ENCODE measurements around the gene PRKAR1B.

DNA sequence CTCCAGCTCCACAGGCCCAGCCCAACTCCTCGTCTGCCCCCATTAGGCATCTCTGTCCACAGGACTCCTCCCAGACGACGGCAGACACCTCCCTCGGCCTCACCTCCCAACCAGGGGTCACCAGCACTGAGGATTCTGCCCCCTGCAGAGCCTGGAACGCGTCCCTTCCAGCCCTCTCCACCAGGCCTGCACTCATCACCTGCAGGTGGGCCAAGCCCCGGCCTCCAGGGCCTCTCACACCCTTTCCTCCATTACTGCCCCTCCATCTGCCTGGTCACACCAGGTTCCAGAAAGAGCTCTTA lies 164.8 kb downstream of the PRKAR1B start:
- no peak for TF ChIP-seq POLR2A (IDR thresholded peaks at IDR 0.05)
- TF ChIP-seq, protein P1, sequence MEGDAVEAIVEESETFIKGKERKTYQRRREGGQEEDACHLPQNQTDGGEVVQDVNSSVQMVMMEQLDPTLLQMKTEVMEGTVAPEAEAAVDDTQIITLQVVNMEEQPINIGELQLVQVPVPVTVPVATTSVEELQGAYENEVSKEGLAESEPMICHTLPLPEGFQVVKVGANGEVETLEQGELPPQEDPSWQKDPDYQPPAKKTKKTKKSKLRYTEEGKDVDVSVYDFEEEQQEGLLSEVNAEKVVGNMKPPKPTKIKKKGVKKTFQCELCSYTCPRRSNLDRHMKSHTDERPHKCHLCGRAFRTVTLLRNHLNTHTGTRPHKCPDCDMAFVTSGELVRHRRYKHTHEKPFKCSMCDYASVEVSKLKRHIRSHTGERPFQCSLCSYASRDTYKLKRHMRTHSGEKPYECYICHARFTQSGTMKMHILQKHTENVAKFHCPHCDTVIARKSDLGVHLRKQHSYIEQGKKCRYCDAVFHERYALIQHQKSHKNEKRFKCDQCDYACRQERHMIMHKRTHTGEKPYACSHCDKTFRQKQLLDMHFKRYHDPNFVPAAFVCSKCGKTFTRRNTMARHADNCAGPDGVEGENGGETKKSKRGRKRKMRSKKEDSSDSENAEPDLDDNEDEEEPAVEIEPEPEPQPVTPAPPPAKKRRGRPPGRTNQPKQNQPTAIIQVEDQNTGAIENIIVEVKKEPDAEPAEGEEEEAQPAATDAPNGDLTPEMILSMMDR (IDR thresholded peaks at IDR 0.05) = no peak

Data from sigmoid colon (tissue), 3 donors.